IMR-90 (cell line): ENCODE measurements around the gene NKAIN1. TPM values are rescaled to one million over a fixed set of nuclear protein-coding genes. Genes with fewer than 3 reads are reported as not detected.

Experiments used
- ATAC-seq: fragments of 200-7000 bp; cut with Tn5 transposase; 2 replicates; pipeline ENCODE4 v1.9.1; 2020; ENCODE audit warnings: low read depth, mild to moderate bottlenecking, moderate library complexity
- BruUV-seq: library from RNA; stranded (reverse); fragments of 400-500 nt; replicated peaks from 2 replicates; lab custom pipeline; 2021; lab: Mats Ljungman, UMichigan
- CTCF ChIA-PET: fragments of 300-600 bp; formaldehyde crosslinking; extraction: SDS; loops from one replicate; lab custom pipeline; 2021; ENCODE audit warnings: antibody characterized with exemption; lab: Yijun Ruan, JAX
- POLR2A ChIA-PET: fragments of 300-600 bp; sonication (Branson Sonifier 250); formaldehyde crosslinking; loops from one replicate; lab custom pipeline; 2022; ENCODE audit warnings: antibody characterized with exemption; ENCODE audit not compliant: unreplicated experiment; lab: Charles Lee
- DNase-seq: peaks from one replicate; pipeline ENCODE4 v3.0.0; 2013
- H2AFZ ChIP-seq: replicated peaks from 2 replicates; pipeline ENCODE3; 2013; ENCODE audit warnings: low read length, mild to moderate bottlenecking; ENCODE audit not compliant: poor library complexity
- H2AK5ac ChIP-seq: 2 replicates; pipeline ENCODE4 v1.6.1; 2013; ENCODE audit warnings: low read depth, low read length, inconsistent platforms
- H2AK9ac ChIP-seq: replicated peaks from 2 replicates; pipeline ENCODE3; 2013; ENCODE audit warnings: mild to moderate bottlenecking, low read depth, low read length, moderate library complexity; ENCODE audit not compliant: poor library complexity
- H2BK120ac ChIP-seq: 2 replicates; pipeline ENCODE4 v1.6.1; 2013; ENCODE audit warnings: low read depth, low read length, inconsistent platforms
- H2BK15ac ChIP-seq: 3 replicates; pipeline ENCODE4 v1.6.1; 2013; ENCODE audit warnings: low read depth, low read length, inconsistent platforms
- H2BK20ac ChIP-seq: 2 replicates; pipeline ENCODE4 v1.6.1; 2013; ENCODE audit warnings: low read depth, mild to moderate bottlenecking, inconsistent platforms, low read length, moderate library complexity
- H2BK5ac ChIP-seq: 2 replicates; pipeline ENCODE4 v1.6.1; 2013; ENCODE audit warnings: mild to moderate bottlenecking, low read depth, low read length, inconsistent platforms; ENCODE audit not compliant: poor library complexity, severe bottlenecking
- H3K14ac ChIP-seq: replicated peaks from 2 replicates; pipeline ENCODE4 v1.6.1; 2013; ENCODE audit warnings: low read depth, low read length, inconsistent platforms
- H3K18ac ChIP-seq: 2 replicates; pipeline ENCODE4 v1.6.1; 2013; ENCODE audit warnings: low read depth, low read length, control low read depth
- H3K23ac ChIP-seq: 2 replicates; pipeline ENCODE4 v1.6.1; 2013; ENCODE audit warnings: low read depth, low read length, inconsistent platforms
- H3K27ac ChIP-seq: 2 replicates; pipeline ENCODE4 v1.5.1; 2013; ENCODE audit warnings: mild to moderate bottlenecking, control low read depth, low read length; ENCODE audit not compliant: insufficient read depth
- H3K27me3 ChIP-seq: 2 replicates; pipeline ENCODE4 v1.6.1; 2013; ENCODE audit warnings: low read length; ENCODE audit not compliant: control insufficient read depth, insufficient read depth
- H3K36me3 ChIP-seq: 2 replicates; pipeline ENCODE4 v1.6.1; 2013; ENCODE audit warnings: low read length, mixed read lengths; ENCODE audit not compliant: control insufficient read depth, insufficient read depth
- H3K4ac ChIP-seq: 2 replicates; pipeline ENCODE4 v1.6.1; 2013; ENCODE audit warnings: low read depth, low read length, inconsistent platforms
- H3K4me1 ChIP-seq: 2 replicates; pipeline ENCODE4 v1.6.1; 2013; ENCODE audit warnings: low read length, mixed read lengths; ENCODE audit not compliant: control insufficient read depth, insufficient read depth
- H3K4me2 ChIP-seq: 2 replicates; pipeline ENCODE4 v1.6.1; 2013; ENCODE audit warnings: low read depth, mild to moderate bottlenecking, control low read depth, low read length, moderate library complexity
- H3K4me3 ChIP-seq: 2 replicates; pipeline ENCODE4 v1.5.1; 2013; ENCODE audit warnings: low read depth, mild to moderate bottlenecking, control low read depth, low read length, moderate library complexity; ENCODE audit not compliant: insufficient read depth
- H3K56ac ChIP-seq: 2 replicates; pipeline ENCODE4 v1.6.1; 2013; ENCODE audit warnings: low read length, inconsistent platforms; ENCODE audit not compliant: insufficient read depth; ENCODE audit errors: extremely low read depth
- H3K79me1 ChIP-seq, 2 experiments: 2 replicates each; pipeline ENCODE4 v1.6.1; 2013; ENCODE audit warnings: low read length in 2 of 2, inconsistent platforms in 1 of 2, low read depth in 1 of 2
- H3K9ac ChIP-seq: 2 replicates; pipeline ENCODE4 v1.6.1; 2013; ENCODE audit warnings: low read depth, low read length, control low read depth
- H3K9me1 ChIP-seq: 2 replicates; pipeline ENCODE4 v1.6.1; 2013; ENCODE audit warnings: low read length, inconsistent platforms; ENCODE audit not compliant: insufficient read depth
- H3K9me3 ChIP-seq: 2 replicates; pipeline ENCODE4 v1.6.1; 2013; ENCODE audit warnings: low read length; ENCODE audit not compliant: control insufficient read depth, insufficient read depth
- H4K20me1 ChIP-seq: 2 replicates; pipeline ENCODE4 v1.6.1; 2013; ENCODE audit warnings: low read length, inconsistent platforms; ENCODE audit not compliant: insufficient read depth
- H4K5ac ChIP-seq: 2 replicates; pipeline ENCODE4 v1.6.1; 2013; ENCODE audit warnings: mild to moderate bottlenecking, low read depth, low read length, control low read depth
- H4K8ac ChIP-seq, 2 experiments: 2 replicates each; pipeline ENCODE4 v1.6.1; 2013; ENCODE audit warnings: low read depth in 2 of 2, low read length in 2 of 2, control low read depth in 1 of 2, inconsistent platforms in 1 of 2
- H4K91ac ChIP-seq: 2 replicates; pipeline ENCODE4 v1.6.1; 2013; ENCODE audit warnings: low read depth, low read length, inconsistent platforms; ENCODE audit not compliant: insufficient read depth
- BHLHE40 ChIP-seq: fragments of 150-350 bp; IDR thresholded peaks from 2 replicates; pipeline ENCODE4 v1.6.1; 2016; ENCODE audit warnings: mild to moderate bottlenecking, low read depth, low read length
- CEBPB ChIP-seq: IDR thresholded peaks from 2 replicates; pipeline ENCODE4 v1.6.1; 2012; ENCODE audit warnings: low read depth, low read length, improper control_type of control experiment
- FOS ChIP-seq: fragments of 150-350 bp; IDR thresholded peaks from 2 replicates; pipeline ENCODE4 v1.6.1; 2016; ENCODE audit warnings: low read depth, low read length
- USF2 ChIP-seq: fragments of 150-350 bp; IDR thresholded peaks from 2 replicates; pipeline ENCODE4 v1.6.1; 2017; ENCODE audit warnings: mild to moderate bottlenecking, antibody characterized with exemption, low read length, low read depth
- WGBS, 2 experiments: methylation state at CpG; one replicate each; pipeline versions ENCODE4 v1.1.5 to v1.1.7; 2013; ENCODE audit warnings: missing lambda C conversion rate in 2 of 2; ENCODE audit not compliant: insufficient read length in 1 of 2; ENCODE audit errors: extremely low coverage in 2 of 2; 5-methylcytosine and 5-hydroxymethylcytosine counted together
- dilution Hi-C: fragments of 300-500 bp; cut with HindIII; formaldehyde crosslinking; loops from one replicate; pipeline ENCODE4 v1.14.3; 2018; ENCODE audit warnings: low sequenced_read_pairs; ENCODE audit not compliant: unreplicated experiment
- in situ Hi-C: fragments of 300-500 bp; cut with MboI; formaldehyde crosslinking; loops from 3 replicates; pipeline ENCODE4 v1.14.3; 2019; ENCODE audit warnings: low sequenced_read_pairs, inconsistent platforms, mixed read lengths
- intact Hi-C: fragments of 100-400 bp; cut with micrococcal nuclease; formaldehyde crosslinking; loops from 2 replicates; pipeline ENCODE4 v1.10.0; 2022
- polyA plus RNA-seq, 3 experiments: library from polyadenylated mRNA; depleted of rRNA; stranded (reverse); fragments of >200 nt; gene quantifications; 2 replicates each; pipeline ENCODE4 v1.2.3, GENCODE V29; 2012; ENCODE audit warnings: low replicate concordance in 1 of 3
- total RNA-seq: library from RNA; depleted of rRNA; stranded (reverse); fragments of >200 nt; gene quantifications from 2 replicates; pipeline ENCODE4 v1.2.3, GENCODE V29; 2012

The NKAIN1 gene
- total and polyA plus RNA-seq, 2 of the 4 experiments (the other 2 are of a cell fraction): under 0.01 to 0.09 TPM

DNA sequence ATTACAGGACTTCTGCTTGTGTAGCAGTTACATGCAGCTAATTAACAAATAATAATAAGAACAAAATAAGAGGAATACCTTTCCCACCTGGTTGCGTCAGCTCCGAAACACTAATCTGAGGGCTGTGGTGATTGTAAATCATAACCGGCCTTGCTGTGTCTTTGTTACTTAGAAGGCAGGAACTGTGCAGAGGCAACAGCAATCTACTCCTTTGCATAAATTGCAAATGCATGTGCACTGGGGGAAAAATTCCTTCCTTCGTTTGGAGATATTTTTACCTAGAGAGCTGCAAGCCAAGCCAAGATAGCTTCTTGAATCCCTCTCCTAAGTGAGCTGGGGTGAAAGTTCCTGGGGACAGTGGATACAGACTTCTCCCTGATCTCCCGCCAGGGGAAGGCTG, 46.0 kb downstream of the NKAIN1 start:
- Histone ChIP-seq H3K4me1 (no peaks in the 10 kb centered on the region), H3K79me1 (no peaks in the 10 kb centered on the region), H4K5ac (no peak overlapping the region), H3K23ac (no peak overlapping the region), H4K20me1 (no peaks in the 10 kb centered on the region), H2AK5ac (no peak overlapping the region), H4K8ac (no peak overlapping the region), H3K27ac (no peak overlapping the region), H2AFZ (no peak overlapping the region), H3K9me1 (no peaks in the 10 kb centered on the region), H4K91ac (no peak overlapping the region), H3K4ac (no peak overlapping the region), H3K4me3 (no peak overlapping the region), H2BK5ac (no peak overlapping the region), H2AK9ac (no peak overlapping the region), H2BK120ac (no peak overlapping the region), H3K36me3 (no peaks in the 10 kb centered on the region), H2BK20ac (no peak overlapping the region), H3K18ac (no peak overlapping the region), H3K9ac (no peak overlapping the region), H3K4me2 (no peak overlapping the region), H2BK15ac (no peak overlapping the region), H3K9me3 (no peaks in the 10 kb centered on the region), H3K27me3 (peaks cover 22% of the 10 kb centered on the region), H3K56ac (no peak overlapping the region), H3K14ac (no peak overlapping the region)
- ATAC-seq (no peak), DNase-seq (no peak)
- intact Hi-C loops: no loop called here
- no TSS peak for BruUV-seq
- TF ChIP-seq USF2: no peak
- TF ChIP-seq BHLHE40: no peak
- no peak for TF ChIP-seq CEBPB
- no peak for TF ChIP-seq FOS
- POLR2A ChIA-PET: no interaction called here
- no CpG with 5 or more reads among the region's 5 CpGs for WGBS, 2 experiments
- dilution Hi-C loops: no loop called here
- in situ Hi-C loops: no loop called here
- CTCF ChIA-PET: interaction anchor here (0.7 to 2.5 kb wide), 3 partner anchors 8 to 11 kb away, joined by 4 to 8 read pairs (median 7); no protein-coding TSS in a partner anchor
